SU-DHL-6 (cell line): ENCODE measurements around the gene TLR6.
"Not testable (repeated sequence)": the region's sequence is repeated elsewhere in the genome, so short reads cannot be mapped to it uniquely, and the experiment has no call there.

Source experiments
- H2AFZ ChIP-seq: fragments of 200-600 bp; sonication (generic); 2 replicates; pipeline ENCODE4 v1.6.1; 2014; ENCODE audit warnings: low read depth, mild to moderate bottlenecking, moderate library complexity, mixed read lengths, antibody characterized with exemption, low read length; ENCODE audit not compliant: severe bottlenecking
- H3F3A ChIP-seq: fragments of 200-600 bp; shearing (Covaris generic); 2 replicates; pipeline ENCODE4 v1.6.0; 2016; ENCODE audit warnings: antibody characterized with exemption, mild to moderate bottlenecking; ENCODE audit not compliant: insufficient read depth
- H3K27ac ChIP-seq: fragments of 200-600 bp; sonication (generic); 2 replicates; pipeline ENCODE4 v1.5.1; 2016; ENCODE audit warnings: low read depth, mild to moderate bottlenecking, low read length, moderate library complexity, mixed read lengths
- H3K27me3 ChIP-seq: fragments of 200-600 bp; sonication (generic), shearing (Covaris generic); 2 replicates; pipeline ENCODE4 v1.6.0; 2014; ENCODE audit warnings: mild to moderate bottlenecking, low read length
- H3K36me3 ChIP-seq: fragments of 200-600 bp; sonication (generic); 2 replicates; pipeline ENCODE4 v1.6.1; 2014; ENCODE audit warnings: mild to moderate bottlenecking, low read length, mixed read lengths
- H3K4me2 ChIP-seq: fragments of 300-600, 200-600 bp; shearing (Covaris generic), sonication (generic); 2 replicates; pipeline ENCODE4 v1.6.0; 2014; ENCODE audit warnings: low read length, low read depth, mild to moderate bottlenecking; ENCODE audit not compliant: poor library complexity, severe bottlenecking
- H3K4me3 ChIP-seq: fragments of 200-600 bp; sonication (generic); 2 replicates; pipeline ENCODE4 v1.5.1; 2014; ENCODE audit warnings: antibody characterized with exemption, low read length, mild to moderate bottlenecking, mixed read lengths; ENCODE audit not compliant: insufficient read depth, poor library complexity, severe bottlenecking
- H3K79me2 ChIP-seq: fragments of 200-600 bp; sonication (generic); 2 replicates; pipeline ENCODE4 v1.6.1; 2014; ENCODE audit warnings: mild to moderate bottlenecking, low read length, moderate library complexity; ENCODE audit not compliant: insufficient read depth
- H3K9ac ChIP-seq: fragments of 200-600 bp; sonication (generic); 2 replicates; pipeline ENCODE4 v1.7.0; 2014; ENCODE audit warnings: mild to moderate bottlenecking, low read length
- H3K9me2 ChIP-seq: fragments of 200-600 bp; sonication (generic); replicated peaks from 2 replicates; pipeline ENCODE4 v1.6.1; 2014; ENCODE audit warnings: low read length; ENCODE audit not compliant: insufficient read depth
- H3K9me3 ChIP-seq: fragments of 200-600 bp; sonication (generic); 2 replicates; pipeline ENCODE4 v1.6.1; 2014; ENCODE audit warnings: low read length, mixed read lengths; ENCODE audit not compliant: insufficient read depth
- H4K20me1 ChIP-seq: fragments of 200-600 bp; sonication (generic); 2 replicates; pipeline ENCODE4 v1.6.1; 2014; ENCODE audit warnings: low read depth, mild to moderate bottlenecking, antibody characterized with exemption, low read length, moderate library complexity, mixed read lengths
- EZH2phosphoT487 ChIP-seq: fragments of 200-600 bp; sonication (generic), shearing (Covaris generic); conservative IDR thresholded peaks from 2 replicates; pipeline ENCODE4 v1.6.1; 2018; ENCODE audit warnings: mild to moderate bottlenecking, antibody characterized with exemption, low read length, moderate library complexity, mixed read lengths
- TF ChIP-seq, protein P1 (sequence below): fragments of 200-600 bp; sonication (generic); IDR thresholded peaks from one replicate; pipeline ENCODE4 v1.5.1; 2017; ENCODE audit warnings: antibody characterized with exemption, mild to moderate bottlenecking, low read length, moderate library complexity; ENCODE audit not compliant: insufficient read depth, poor library complexity, severe bottlenecking

The TLR6 gene

GRCh38 chr4:38779790-38780189 lies 76.8 kb downstream of the TLR6 start:
- TF ChIP-seq EZH2phosphoT487: no peak
- TF ChIP-seq, protein P1, sequence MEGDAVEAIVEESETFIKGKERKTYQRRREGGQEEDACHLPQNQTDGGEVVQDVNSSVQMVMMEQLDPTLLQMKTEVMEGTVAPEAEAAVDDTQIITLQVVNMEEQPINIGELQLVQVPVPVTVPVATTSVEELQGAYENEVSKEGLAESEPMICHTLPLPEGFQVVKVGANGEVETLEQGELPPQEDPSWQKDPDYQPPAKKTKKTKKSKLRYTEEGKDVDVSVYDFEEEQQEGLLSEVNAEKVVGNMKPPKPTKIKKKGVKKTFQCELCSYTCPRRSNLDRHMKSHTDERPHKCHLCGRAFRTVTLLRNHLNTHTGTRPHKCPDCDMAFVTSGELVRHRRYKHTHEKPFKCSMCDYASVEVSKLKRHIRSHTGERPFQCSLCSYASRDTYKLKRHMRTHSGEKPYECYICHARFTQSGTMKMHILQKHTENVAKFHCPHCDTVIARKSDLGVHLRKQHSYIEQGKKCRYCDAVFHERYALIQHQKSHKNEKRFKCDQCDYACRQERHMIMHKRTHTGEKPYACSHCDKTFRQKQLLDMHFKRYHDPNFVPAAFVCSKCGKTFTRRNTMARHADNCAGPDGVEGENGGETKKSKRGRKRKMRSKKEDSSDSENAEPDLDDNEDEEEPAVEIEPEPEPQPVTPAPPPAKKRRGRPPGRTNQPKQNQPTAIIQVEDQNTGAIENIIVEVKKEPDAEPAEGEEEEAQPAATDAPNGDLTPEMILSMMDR: no peak
- Histone ChIP-seq H3K36me3 (peaks cover 53% of the 10 kb centered on the region), H3K27me3 (no peaks in the 10 kb centered on the region), H3K9me2 (no peaks in the 10 kb centered on the region), H3K79me2 (peaks cover 78% of the 10 kb centered on the region), H3K9me3 (peaks cover 5% of the 10 kb centered on the region; the same call in 1 of the 2 replicates), H2AFZ (no peak overlapping the region), H3F3A (peaks cover 41% of the 10 kb centered on the region), H4K20me1 (no peaks in the 10 kb centered on the region), H3K27ac (peak overlapping the region; percentile 100), H3K4me3 (peak overlapping the region; percentile 12), H3K9ac (peak overlapping the region; percentile 80), H3K4me2 (peak overlapping the region; percentile 99)

DNA sequence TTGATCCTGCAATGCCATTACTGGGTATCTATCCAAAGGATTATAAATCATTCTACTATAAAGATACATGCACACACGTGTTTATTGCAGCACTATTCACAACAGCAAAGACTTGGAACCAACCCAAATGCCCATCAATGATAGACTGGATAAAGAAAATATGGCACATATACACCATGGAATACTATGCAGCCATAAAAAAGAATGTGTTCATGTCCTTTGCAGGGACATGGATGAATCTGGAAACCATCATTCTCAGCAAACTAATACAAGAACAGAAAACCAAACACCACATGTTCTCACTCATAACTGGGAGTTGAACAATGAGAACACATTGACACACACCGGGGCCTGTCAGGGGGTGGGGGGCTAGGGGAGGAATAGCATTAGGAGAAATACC lies 78.7 kb downstream of the TLR6 start:
- Histone ChIP-seq H3K36me3 (peaks cover 72% of the 10 kb centered on the region), H3F3A (peaks cover 50% of the 10 kb centered on the region), H3K79me2 (peaks cover 97% of the 10 kb centered on the region)
- H3K4me3 ChIP-seq, H2AFZ ChIP-seq, H3K27me3 ChIP-seq, H3K9me3 ChIP-seq, H3K9me2 ChIP-seq, H3K27ac ChIP-seq, H3K9ac ChIP-seq, H4K20me1 ChIP-seq, H3K4me2 ChIP-seq: not testable (repeated sequence)

DNA sequence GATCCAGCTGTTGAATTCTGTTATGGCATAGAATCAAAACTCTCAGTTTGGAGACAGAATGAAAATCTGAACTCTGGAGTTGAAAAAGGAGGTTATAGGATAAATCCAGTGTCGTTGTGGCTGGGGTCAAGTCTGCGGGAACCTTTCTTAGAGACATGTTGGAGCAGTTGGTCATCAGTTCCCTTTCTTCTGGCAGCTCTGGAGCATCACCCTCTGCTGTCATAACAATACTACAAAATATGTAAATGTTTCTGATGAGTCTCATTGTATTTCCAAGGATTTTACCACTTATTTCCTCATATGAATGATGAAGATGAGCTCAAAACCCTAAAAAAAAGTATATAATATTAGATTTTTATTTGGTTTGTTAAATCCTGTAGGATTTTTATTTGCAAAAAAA lies 81.3 kb downstream of the TLR6 start:
- Histone ChIP-seq H3F3A (peaks cover 37% of the 10 kb centered on the region), H4K20me1 (no peaks in the 10 kb centered on the region), H3K4me2 (no peak overlapping the region), H3K9me3 (peaks cover 5% of the 10 kb centered on the region; the same call in 1 of the 2 replicates), H3K27me3 (no peaks in the 10 kb centered on the region), H2AFZ (no peak overlapping the region), H3K9me2 (no peaks in the 10 kb centered on the region), H3K4me3 (no peak overlapping the region), H3K36me3 (peaks cover 67% of the 10 kb centered on the region), H3K9ac (no peak overlapping the region), H3K27ac (0 out of 2 replicates have a peak overlapping the region, but pooled peaks have one; percentile 16), H3K79me2 (peaks cover 77% of the 10 kb centered on the region)
- TF ChIP-seq EZH2phosphoT487: no peak
- TF ChIP-seq, protein P1: no peak

GRCh38 chr4:38774181-38774955 lies 82.2 kb downstream of the TLR6 start:
- no peaks in the 10 kb centered on the region for H4K20me1 ChIP-seq
- H3K9me3 ChIP-seq: peaks cover 5% of the 10 kb centered on the region; the same call in 1 of the 2 replicates
- H3K4me2 ChIP-seq: no peak overlapping the region
- no peak overlapping the region for H3K9ac ChIP-seq
- H3F3A ChIP-seq: peaks cover 47% of the 10 kb centered on the region
- H3K4me3 ChIP-seq: no peak overlapping the region
- no peak overlapping the region for H2AFZ ChIP-seq
- no peaks in the 10 kb centered on the region for H3K9me2 ChIP-seq
- TF ChIP-seq, protein P1: no peak
- TF ChIP-seq EZH2phosphoT487: no peak
- no peaks in the 10 kb centered on the region for H3K27me3 ChIP-seq
- H3K79me2 ChIP-seq: peaks cover 68% of the 10 kb centered on the region
- no peak overlapping the region; the same call in 1 of the 2 replicates for H3K27ac ChIP-seq
- peaks cover 59% of the 10 kb centered on the region for H3K36me3 ChIP-seq
